HG03196 (cell line): ENCODE measurements around the gene ZBTB11.
A peak's percentile ranks its signal among the peaks of the same experiment; 100 is the strongest.
"Not testable (repeated sequence)": the region's sequence is repeated elsewhere in the genome, so short reads cannot be mapped to it uniquely, and the experiment has no call there.

Experiments
- ATAC-seq: cut with Tn5 transposase; IDR thresholded peaks from one replicate; pipeline ENCODE4 v1.9.1; 2021; ENCODE audit not compliant: unreplicated experiment

Gene ZBTB11

GRCh38 chr3:101676765-101677435 is at the start of gene ZBTB11:
Gene ZBTB11 (minus strand): TSS chr3:101677132. CDS start chr3:101676914, 218 bp downstream.
- ATAC-seq = peak; percentile 83

GRCh38 chr3:101725890-101726275 is 49.0 kb upstream of the ZBTB11 start:
- no peak for ATAC-seq

GRCh38 chr3:101725194-101725889 is 48.4 kb upstream of the ZBTB11 start:
- peak; percentile 20 for ATAC-seq

- ATAC-seq = peak; percentile 92
These were observed 47.6 kb upstream of the ZBTB11 start, which contains the start of gene CEP97 for GRCh38 chr3:101724329-101725193. Gene CEP97 (plus strand): TSS chr3:101724614. CDS start chr3:101724677, 63 bp downstream.

- peak; percentile 40 for ATAC-seq
These were observed 45.7 kb upstream of the ZBTB11 start for GRCh38 chr3:101722394-101723173.

- no peak for ATAC-seq
These were observed 44.2 kb upstream of the ZBTB11 start for GRCh38 chr3:101720851-101721840.

- ATAC-seq = no peak
These were observed 42.8 kb upstream of the ZBTB11 start for GRCh38 chr3:101719604-101720185.

- ATAC-seq = no peak
These were observed 41.5 kb upstream of the ZBTB11 start for GRCh38 chr3:101718455-101718854.

GRCh38 chr3:101709126-101709525 is 32.2 kb upstream of the ZBTB11 start:
- ATAC-seq = no peak

GRCh38 chr3:101704639-101705038 is 27.7 kb upstream of the ZBTB11 start:
- not testable (repeated sequence) for ATAC-seq

- ATAC-seq = no peak
These were observed 26.2 kb upstream of the ZBTB11 start for GRCh38 chr3:101703169-101703568.

GRCh38 chr3:101702726-101703125 is 25.8 kb upstream of the ZBTB11 start:
- ATAC-seq = no peak

- no peak for ATAC-seq
These were observed 25.0 kb upstream of the ZBTB11 start for GRCh38 chr3:101701696-101702634.

- ATAC-seq = no peak
These were observed 18.9 kb upstream of the ZBTB11 start for GRCh38 chr3:101695779-101696372.

- ATAC-seq = not testable (repeated sequence)
These were observed 17.9 kb upstream of the ZBTB11 start for GRCh38 chr3:101694836-101695235.

GRCh38 chr3:101693540-101693939 is 16.6 kb upstream of the ZBTB11 start:
- not testable (repeated sequence) for ATAC-seq
